GM18517 (cell line): ENCODE data around the gene RERE.
"Not testable (repeated sequence)": the region's sequence is repeated elsewhere in the genome, so short reads cannot be mapped to it uniquely, and the experiment has no call there.

Experiments
- ATAC-seq: cut with Tn5 transposase; IDR thresholded peaks from one replicate; pipeline ENCODE4 v1.9.1; 2021; ENCODE audit warnings: mild to moderate bottlenecking, moderate library complexity; ENCODE audit not compliant: unreplicated experiment

Gene RERE

GRCh38 chr1:8396083-8396785 is 421.2 kb downstream of the RERE start:
- ATAC-seq, result no peak

GRCh38 chr1:8395433-8395866 is 422.0 kb downstream of the RERE start:
- ATAC-seq, result no peak

- ATAC-seq, result no peak
Measured at GRCh38 chr1:8394456-8395321, 422.8 kb downstream of the RERE start.

- ATAC-seq, result no peak
Measured at GRCh38 chr1:8392522-8392921, 424.9 kb downstream of the RERE start.

- ATAC-seq, result no peak
Measured at GRCh38 chr1:8390707-8391106, 426.7 kb downstream of the RERE start.

- ATAC-seq, result no peak
Measured at GRCh38 chr1:8389958-8390535, 427.4 kb downstream of the RERE start.

- no peak for ATAC-seq
Measured at GRCh38 chr1:8388732-8389562, 428.5 kb downstream of the RERE start.

- ATAC-seq, result no peak
Measured at GRCh38 chr1:8386247-8386646, 431.2 kb downstream of the RERE start.

GRCh38 chr1:8384577-8384976 is 432.9 kb downstream of the RERE start:
- ATAC-seq, result no peak

- no peak for ATAC-seq
Measured at GRCh38 chr1:8384088-8384487, 433.4 kb downstream of the RERE start.

- no peak for ATAC-seq
Measured at GRCh38 chr1:8382608-8383505, 434.6 kb downstream of the RERE start.

GRCh38 chr1:8382051-8382505 is 435.4 kb downstream of the RERE start:
- ATAC-seq, result no peak

GRCh38 chr1:8381618-8382017 is 435.8 kb downstream of the RERE start:
- no peak for ATAC-seq

GRCh38 chr1:8380310-8380709 is 437.1 kb downstream of the RERE start:
- ATAC-seq, result not testable (repeated sequence)

GRCh38 chr1:8379513-8380186 is 437.8 kb downstream of the RERE start:
- ATAC-seq, result no peak

- no peak for ATAC-seq
Measured at GRCh38 chr1:8378981-8379470, 438.4 kb downstream of the RERE start.

GRCh38 chr1:8378178-8378577 is 439.3 kb downstream of the RERE start:
- no peak for ATAC-seq

GRCh38 chr1:8377271-8377981 is 440.0 kb downstream of the RERE start:
- no peak for ATAC-seq
